Stimulated activated CD4-positive, alpha-beta T cell treated with anti-CD3 and anti-CD28 coated beads, Interleukin-15, amount 100 ng/mL, for 48 hours (primary cell): Measurements from ENCODE around the gene BARX2.

Experiments
- DNase-seq, 2 donors: peaks; one replicate each; pipeline ENCODE4 v3.0.0-alpha.2; 2020; ENCODE audit warnings: low read depth in 2 of 2

BARX2 gene

GRCh38 chr11:129402206-129403171 lies 26.8 kb downstream of the BARX2 start:
- no peak for DNase-seq

DNA sequence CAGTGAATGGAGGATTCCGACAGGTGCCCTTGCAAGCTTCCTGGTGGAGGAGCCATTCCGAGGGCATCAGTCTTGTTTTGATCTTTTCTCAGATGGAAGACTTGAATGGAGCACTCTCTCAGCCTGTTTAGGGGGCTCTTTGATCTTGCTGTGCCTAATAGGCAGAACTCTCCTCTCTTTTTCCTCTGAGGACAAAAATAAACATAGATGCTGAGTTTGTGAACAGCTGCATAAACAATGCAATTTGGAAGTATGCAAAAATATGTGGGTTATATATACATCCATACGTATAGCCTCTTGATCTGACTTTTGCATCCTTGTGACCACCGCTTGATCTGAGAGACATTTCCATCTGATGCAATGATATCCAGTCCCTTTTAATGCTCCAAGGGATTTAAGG lies 29.1 kb downstream of the BARX2 start:
- DNase-seq, result no peak

GRCh38 chr11:129408865-129409444 lies 33.3 kb downstream of the BARX2 start:
- no peak for DNase-seq

DNA sequence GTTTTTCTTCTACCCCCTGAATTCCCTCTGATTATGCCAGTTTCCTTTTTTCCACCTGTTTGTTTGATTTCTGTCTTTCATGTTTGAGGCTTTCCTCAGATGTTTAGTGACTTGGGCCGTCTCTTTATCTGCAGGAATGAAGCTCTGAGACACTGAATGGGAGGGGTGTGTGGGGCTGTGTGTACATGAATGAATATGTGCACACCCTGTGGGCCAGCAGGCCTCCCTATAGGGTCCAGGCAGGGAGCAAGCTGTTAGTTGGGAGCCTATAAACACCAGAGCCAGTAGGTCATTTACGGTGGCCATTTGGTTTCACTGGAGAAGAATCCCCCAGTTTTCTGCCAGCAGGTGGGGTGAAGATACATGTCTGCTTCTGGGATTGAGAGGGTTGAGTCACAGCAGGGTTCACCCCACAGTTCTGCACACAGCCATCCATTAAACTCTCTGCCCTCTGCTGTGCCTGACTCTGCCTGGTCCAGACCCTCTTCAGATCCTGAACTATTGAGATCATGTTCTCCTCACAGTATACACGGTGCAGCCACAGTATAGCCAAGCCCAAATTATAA lies 34.8 kb downstream of the BARX2 start:
- no peak for DNase-seq

GRCh38 chr11:129412494-129412893 lies 36.8 kb downstream of the BARX2 start:
- no peak for DNase-seq

DNA sequence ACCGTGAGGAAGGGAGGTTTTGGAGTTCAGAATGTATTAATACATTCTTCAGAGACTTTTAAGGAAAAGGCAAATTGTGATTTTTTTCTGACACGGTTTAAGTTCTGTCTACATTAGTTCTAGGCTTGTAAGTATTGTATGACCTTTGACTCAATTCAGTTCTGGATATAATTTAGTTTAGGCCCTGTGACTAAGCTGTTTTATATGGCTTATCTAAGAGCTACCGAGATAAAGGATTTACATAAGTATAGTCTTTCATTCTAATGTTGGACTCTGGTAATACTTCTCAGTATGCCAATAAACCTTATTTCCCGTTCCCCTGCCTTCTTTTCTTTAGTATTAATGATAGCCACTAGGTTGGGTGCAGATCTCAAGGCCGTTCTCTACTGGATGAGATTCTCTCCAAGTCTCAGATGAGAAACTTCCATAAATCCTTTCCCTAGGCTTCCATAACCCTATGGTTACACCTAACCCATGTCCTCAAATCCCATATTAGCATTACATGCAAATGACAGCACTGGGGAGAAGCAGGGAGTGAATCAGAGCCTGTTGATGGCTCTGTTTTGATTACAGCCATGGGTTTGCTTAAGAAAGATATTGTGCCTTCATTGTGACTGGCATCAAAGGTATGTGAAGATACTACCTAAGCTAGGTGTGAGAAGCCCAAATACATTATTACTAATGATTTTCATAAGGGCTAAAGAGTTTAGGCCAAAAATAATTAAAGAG lies 38.7 kb downstream of the BARX2 start:
- DNase-seq, result no peak

DNA sequence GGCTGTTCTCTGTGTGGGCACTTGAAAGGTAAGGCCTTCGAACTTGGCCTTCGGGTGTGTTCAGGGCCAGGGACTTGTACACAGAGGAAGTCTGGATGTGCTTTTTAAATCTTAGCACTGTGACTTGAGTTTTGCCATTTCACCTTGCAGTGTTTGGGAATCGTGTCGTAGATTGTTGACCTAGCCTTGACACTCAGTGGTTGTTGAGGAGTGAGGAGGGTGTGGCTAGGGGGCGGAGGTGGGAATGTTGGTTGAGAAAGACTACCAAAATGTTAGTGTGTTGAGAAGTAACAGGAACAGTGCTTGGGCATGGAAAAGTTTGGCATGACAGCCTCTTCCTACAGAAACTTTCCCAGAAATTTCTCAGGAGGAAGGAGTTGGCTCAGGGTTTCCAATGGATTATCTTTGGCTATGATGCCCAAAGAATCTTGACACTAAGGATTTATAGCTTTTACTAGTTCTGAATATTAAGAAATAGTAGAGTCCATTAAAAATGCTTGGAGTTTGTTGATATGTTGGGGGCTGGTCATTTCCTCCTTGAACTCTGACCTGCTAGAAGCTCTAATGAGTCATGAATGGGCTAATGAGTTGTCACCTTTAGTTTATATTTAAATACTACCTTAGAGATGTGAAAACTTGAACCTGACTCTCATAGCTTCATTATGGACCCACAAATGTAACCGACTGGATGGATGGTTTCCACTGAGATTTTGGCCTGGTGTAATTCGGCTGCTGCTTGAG lies 40.6 kb downstream of the BARX2 start:
- no peak for DNase-seq

DNA sequence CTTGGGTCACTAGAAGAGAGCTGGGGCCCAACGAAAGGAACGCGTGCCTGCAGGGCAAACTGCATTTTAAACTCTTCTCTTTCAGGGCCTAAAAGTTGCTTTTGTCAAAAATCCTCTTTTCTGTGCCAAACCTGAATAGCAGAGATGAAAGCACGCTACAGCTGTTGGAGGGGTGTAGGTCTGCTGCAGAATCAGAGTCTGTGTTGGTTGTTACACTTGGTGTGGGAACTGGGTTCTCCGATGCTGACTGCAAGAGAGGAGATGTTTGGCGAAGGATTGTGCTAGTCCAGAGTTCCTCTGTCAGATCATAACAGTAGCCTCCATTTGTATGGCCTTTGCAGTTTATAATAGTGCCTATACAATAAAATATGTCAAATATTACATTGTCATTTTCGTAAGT lies 41.8 kb downstream of the BARX2 start:
- DNase-seq, result no peak

GRCh38 chr11:129418039-129418438 lies 42.4 kb downstream of the BARX2 start:
- DNase-seq, result no peak

- DNase-seq, result no peak
Observed at GRCh38 chr11:129419386-129419785, 43.7 kb downstream of the BARX2 start.

- no peak for DNase-seq
Observed at GRCh38 chr11:129423426-129423825, 47.8 kb downstream of the BARX2 start.

DNA sequence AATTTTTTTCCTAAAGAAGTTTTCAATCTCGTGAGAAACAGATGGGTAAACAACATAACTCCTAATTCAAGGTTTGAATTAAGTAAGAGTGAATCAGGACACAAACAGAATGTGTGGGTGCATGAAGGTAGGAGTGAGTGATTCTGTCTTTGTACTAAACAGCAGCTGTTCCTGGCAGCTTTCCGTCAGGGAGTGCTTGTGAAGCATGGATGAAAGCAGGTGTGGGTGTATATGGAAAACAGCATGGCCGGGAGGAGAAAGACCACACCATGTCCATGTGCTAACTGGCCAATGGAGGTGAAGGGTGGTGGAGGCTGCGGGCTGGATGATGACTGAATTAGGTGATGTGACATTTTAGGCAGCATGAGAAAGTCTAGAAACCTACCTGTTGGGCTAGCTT lies 49.6 kb downstream of the BARX2 start:
- DNase-seq, result no peak

GRCh38 chr11:129426038-129426437 lies 50.4 kb downstream of the BARX2 start:
- no peak for DNase-seq

- DNase-seq, result no peak
Observed at GRCh38 chr11:129426776-129427175, 51.1 kb downstream of the BARX2 start.

GRCh38 chr11:129427376-129427775 lies 51.7 kb downstream of the BARX2 start:
- no peak for DNase-seq

GRCh38 chr11:129427816-129428406 lies 52.3 kb downstream of the BARX2 start:
- DNase-seq, result no peak

- no peak for DNase-seq
Observed at GRCh38 chr11:129428557-129428956, 52.9 kb downstream of the BARX2 start.

GRCh38 chr11:129434641-129435498 lies 59.2 kb downstream of the BARX2 start:
- no peak for DNase-seq

DNA sequence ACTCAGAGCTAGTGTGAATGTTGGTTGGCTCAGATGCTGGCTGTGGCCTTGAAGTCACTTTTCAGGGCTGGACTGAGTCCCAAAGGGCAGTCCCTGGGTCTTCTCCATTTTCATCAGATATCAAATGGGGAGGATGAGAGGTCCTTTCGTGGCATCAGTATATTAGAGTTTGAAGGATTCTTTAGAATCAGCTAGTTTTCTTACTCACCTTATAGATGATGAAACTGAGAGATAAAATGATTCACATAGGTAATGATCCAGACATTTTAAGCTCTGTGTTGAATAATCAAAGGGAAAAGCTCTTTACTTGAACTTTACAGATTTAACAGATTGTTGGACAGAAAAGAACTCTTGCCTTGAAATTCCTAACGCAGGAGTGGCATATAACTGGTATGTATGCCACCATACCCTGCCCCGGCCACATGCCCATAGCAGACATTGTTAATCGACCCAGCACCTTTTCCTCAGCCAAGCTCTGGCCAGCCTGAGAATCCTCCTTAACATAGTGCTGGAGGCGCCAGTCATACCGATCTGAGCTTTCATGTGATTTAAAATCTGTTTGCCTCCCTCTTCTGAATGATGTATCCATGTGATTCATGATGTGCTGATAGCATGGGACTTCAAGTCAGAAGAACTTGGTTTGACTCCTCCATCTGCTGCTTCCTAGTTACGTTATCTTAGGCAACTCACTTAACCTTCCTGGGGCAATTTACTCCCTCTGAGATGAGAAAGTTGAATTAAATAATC lies 60.0 kb downstream of the BARX2 start:
- DNase-seq, result no peak
